Measurements from ENCODE around the gene ADAMTS9.

DNA sequence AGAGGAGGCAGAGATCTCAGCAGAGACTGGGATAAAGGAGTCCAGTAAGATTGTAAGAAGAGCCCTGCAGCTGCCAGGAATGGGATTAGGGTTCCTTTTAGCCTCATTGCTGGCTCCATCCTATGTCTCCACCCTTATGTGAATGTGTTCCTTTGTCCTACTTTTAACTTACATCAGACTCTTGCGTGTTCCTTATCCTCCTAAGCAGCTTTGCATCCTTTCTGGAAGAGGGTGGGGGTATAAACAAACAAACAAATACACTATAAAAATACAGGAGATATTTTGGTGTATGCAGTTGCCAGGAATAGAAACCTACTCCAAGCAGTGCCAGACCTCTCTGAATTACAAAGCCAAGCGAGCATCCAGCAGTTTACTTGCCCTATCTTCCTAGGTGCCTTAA is 194.7 kb downstream of the ADAMTS9 start:
- TF ChIP-seq, protein P1, sequence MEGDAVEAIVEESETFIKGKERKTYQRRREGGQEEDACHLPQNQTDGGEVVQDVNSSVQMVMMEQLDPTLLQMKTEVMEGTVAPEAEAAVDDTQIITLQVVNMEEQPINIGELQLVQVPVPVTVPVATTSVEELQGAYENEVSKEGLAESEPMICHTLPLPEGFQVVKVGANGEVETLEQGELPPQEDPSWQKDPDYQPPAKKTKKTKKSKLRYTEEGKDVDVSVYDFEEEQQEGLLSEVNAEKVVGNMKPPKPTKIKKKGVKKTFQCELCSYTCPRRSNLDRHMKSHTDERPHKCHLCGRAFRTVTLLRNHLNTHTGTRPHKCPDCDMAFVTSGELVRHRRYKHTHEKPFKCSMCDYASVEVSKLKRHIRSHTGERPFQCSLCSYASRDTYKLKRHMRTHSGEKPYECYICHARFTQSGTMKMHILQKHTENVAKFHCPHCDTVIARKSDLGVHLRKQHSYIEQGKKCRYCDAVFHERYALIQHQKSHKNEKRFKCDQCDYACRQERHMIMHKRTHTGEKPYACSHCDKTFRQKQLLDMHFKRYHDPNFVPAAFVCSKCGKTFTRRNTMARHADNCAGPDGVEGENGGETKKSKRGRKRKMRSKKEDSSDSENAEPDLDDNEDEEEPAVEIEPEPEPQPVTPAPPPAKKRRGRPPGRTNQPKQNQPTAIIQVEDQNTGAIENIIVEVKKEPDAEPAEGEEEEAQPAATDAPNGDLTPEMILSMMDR (IDR thresholded peaks at IDR 0.05), result no peak
- TF ChIP-seq EZH2 (IDR thresholded peaks at IDR 0.05; ENCODE audit: borderline replicate concordance, insufficient read depth, low read depth, low read length, poor library complexity, severe bottlenecking), result no peak

All from B cell (primary cell).